ENCODE results near the gene TTI1. TPM values are rescaled to one million over a fixed set of nuclear protein-coding genes. Genes with fewer than 3 reads are reported as not detected.

Gene TTI1
- total RNA-seq, 4 donors from 2014 or later: 4.5 to 19.5 (median 9.4) TPM

DNA sequence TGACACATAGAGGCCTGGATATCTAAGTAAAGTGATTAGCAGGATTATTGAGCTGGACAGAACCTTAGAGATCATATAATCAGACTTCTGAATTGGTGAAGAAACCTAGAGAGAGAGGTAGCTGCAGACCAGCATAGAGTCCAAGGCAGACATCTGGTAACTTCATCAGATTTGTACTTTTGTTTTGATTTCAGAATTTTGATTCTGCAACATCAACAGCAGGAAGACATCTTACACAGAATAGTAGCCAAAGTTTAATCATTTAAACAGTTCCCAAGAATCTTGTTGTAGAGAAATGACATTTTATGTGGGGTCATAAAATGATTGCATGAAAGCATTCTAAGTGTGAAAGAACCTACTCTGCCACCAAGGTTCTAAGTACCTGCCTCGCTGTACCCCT lies 39.6 kb upstream of the TTI1 start:
- TF ChIP-seq EP300 (IDR thresholded peaks at IDR 0.05; ENCODE audit: low read depth) (no peak), POLR2A (IDR thresholded peaks at IDR 0.05) (no peak), POLR2AphosphoS5 (IDR thresholded peaks at IDR 0.05) (no peak)
- TF ChIP-seq, protein P1, sequence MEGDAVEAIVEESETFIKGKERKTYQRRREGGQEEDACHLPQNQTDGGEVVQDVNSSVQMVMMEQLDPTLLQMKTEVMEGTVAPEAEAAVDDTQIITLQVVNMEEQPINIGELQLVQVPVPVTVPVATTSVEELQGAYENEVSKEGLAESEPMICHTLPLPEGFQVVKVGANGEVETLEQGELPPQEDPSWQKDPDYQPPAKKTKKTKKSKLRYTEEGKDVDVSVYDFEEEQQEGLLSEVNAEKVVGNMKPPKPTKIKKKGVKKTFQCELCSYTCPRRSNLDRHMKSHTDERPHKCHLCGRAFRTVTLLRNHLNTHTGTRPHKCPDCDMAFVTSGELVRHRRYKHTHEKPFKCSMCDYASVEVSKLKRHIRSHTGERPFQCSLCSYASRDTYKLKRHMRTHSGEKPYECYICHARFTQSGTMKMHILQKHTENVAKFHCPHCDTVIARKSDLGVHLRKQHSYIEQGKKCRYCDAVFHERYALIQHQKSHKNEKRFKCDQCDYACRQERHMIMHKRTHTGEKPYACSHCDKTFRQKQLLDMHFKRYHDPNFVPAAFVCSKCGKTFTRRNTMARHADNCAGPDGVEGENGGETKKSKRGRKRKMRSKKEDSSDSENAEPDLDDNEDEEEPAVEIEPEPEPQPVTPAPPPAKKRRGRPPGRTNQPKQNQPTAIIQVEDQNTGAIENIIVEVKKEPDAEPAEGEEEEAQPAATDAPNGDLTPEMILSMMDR (IDR thresholded peaks at IDR 0.05): no peak
- Histone ChIP-seq H3K27ac (peak overlapping the region; percentile 66 to 79 (median 70)), H3K27me3 (no peaks in the 10 kb centered on the region), H3K36me3 (peaks cover 0 to 45% (median 4%) of the 10 kb centered on the region in 4 donors), H3K4me1 (peaks cover 17 to 47% (median 25%) of the 10 kb centered on the region in 4 donors), H3K4me3 (no peak overlapping the region), H3K9me3 (no peaks in the 10 kb centered on the region)
- intact Hi-C loops (cut with DNase I; ENCODE audit: low total_unique reads) (no loop called here), in situ Hi-C loops (cut with MboI; ENCODE audit: low pct_ligation_motif_present in 1 of 4, low pct_unique_long_range_greater_than_20kb in 1 of 4, low sequenced_read_pairs in 3 of 4) (loop anchor here in 3 of 4 donors (10.0 to 25.0 kb wide), 3 partner anchors 89 to 339 kb away; partner anchors contain the start of gene TGM2 (in 2 of the 3))
- 14 to 20% methylated on average over 1 of the region's 1 CpG for WGBS, 2 donors (ENCODE audit: low coverage in 1 of 2)
- DNase-seq: no peak

DNA sequence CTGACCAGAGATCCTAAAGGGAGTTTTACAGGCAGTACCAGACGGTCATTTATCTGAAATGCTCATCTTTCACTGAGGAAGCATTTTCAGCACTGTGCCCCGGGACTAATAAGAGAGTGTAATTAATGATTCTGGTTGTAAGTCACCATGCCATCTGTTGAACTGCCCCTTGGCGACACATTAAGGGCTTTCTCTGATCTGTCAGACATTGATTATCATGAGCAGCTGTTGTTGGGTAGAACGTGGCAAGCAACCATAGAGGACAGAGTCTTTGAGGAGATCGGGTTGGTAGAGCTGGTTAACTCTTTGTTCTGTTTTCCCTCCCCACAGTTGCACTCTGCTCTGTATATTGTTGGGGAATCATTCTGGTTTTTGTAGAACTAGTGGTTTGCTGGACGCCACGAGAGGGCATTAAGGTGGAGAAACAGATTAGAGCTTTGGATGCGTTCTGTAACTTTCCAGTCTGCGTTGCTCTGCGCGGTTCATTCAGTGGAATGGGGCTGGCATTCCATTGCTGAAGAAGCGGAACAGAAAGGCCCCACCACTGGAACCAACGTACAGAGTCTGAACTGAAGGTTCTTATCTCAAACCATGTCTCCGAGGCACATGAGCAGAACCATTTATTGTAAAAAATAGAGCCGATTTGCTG lies 34.6 kb upstream of the TTI1 start:
- in situ Hi-C loops (cut with MboI; ENCODE audit: low pct_ligation_motif_present in 1 of 4, low pct_unique_long_range_greater_than_20kb in 1 of 4, low sequenced_read_pairs in 3 of 4) (loop anchor here in 3 of 4 donors (5.0 to 25.0 kb wide), 5 partner anchors 94 to 344 kb away; partner anchors contain the start of gene TGM2 (in 2 of the 3)), intact Hi-C loops (cut with DNase I; ENCODE audit: low total_unique reads) (no loop called here)
- peaks cover 0 to 68% (median 20%) of the 10 kb centered on the region in 4 donors for H3K36me3 ChIP-seq
- DNase-seq: no peak
- H3K9me3 ChIP-seq: no peaks in the 10 kb centered on the region
- H3K27ac ChIP-seq: no peak overlapping the region
- TF ChIP-seq, protein P1 (IDR thresholded peaks at IDR 0.05): no peak
- TF ChIP-seq EP300 (IDR thresholded peaks at IDR 0.05; ENCODE audit: low read depth) (no peak), POLR2A (IDR thresholded peaks at IDR 0.05) (no peak), POLR2AphosphoS5 (IDR thresholded peaks at IDR 0.05) (no peak)
- WGBS, 2 donors (ENCODE audit: low coverage in 1 of 2): 89 to 90% methylated on average over 4 to 15 of the region's 15 CpGs
- H3K27me3 ChIP-seq: no peaks in the 10 kb centered on the region
- peaks cover 3 to 9% (median 4%) of the 10 kb centered on the region in 4 donors for H3K4me1 ChIP-seq
- H3K4me3 ChIP-seq: no peak overlapping the region

DNA sequence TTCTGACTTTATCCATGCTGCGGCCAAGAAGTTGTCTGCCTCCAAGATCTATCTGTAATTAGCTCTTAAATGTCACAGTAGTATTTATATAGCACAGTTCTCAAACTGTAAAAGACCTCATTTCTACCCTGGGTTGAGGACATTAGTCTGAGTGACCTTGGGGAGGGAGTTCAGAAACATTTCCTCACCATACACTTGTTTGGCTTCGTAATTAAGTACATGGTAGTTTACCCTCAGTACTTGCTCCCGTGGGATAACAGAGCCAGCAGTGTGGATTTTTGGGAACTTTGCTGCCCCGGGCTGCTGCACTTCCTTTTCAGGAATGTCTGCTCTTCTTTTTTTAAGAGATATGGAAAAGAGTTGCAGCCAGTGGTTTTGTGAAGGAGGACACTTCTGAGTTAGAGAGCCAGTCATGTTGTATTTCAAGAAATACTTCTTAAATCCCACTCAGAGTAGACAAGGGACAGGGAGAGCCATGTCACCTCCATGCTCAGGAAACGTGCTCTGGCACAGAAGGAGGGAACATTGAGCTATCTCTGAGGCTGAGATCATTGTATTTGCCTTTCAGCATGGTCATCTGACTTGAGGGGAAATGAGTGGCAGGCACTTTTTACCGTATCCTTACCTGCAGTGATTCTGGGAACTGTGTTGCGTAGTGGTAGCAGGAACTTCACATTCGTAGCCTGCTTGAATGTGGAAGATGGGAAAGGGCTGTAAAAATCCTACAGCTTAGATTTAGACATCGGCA lies 33.9 kb upstream of the TTI1 start:
- no peaks in the 10 kb centered on the region for H3K27me3 ChIP-seq
- 86% methylated on average over 5 to 9 of the region's 9 CpGs for WGBS, 2 donors (ENCODE audit: low coverage in 1 of 2)
- H3K36me3 ChIP-seq: peaks cover 0 to 69% (median 20%) of the 10 kb centered on the region in 4 donors
- peaks cover 0 to 2% (median 0%) of the 10 kb centered on the region in 4 donors for H3K4me1 ChIP-seq
- in situ Hi-C loops (cut with MboI; ENCODE audit: low pct_ligation_motif_present in 1 of 4, low pct_unique_long_range_greater_than_20kb in 1 of 4, low sequenced_read_pairs in 3 of 4) (loop anchor here in 3 of 4 donors (5.0 to 25.0 kb wide), 5 partner anchors 95 to 345 kb away; partner anchors contain the start of gene TGM2 (in 2 of the 3)), intact Hi-C loops (cut with DNase I; ENCODE audit: low total_unique reads) (no loop called here)
- H3K27ac ChIP-seq: no peak overlapping the region
- no peak for DNase-seq
- no peak overlapping the region for H3K4me3 ChIP-seq
- TF ChIP-seq POLR2A (IDR thresholded peaks at IDR 0.05) (no peak), POLR2AphosphoS5 (IDR thresholded peaks at IDR 0.05) (no peak), EP300 (IDR thresholded peaks at IDR 0.05; ENCODE audit: low read depth) (no peak)
- TF ChIP-seq, protein P1 (IDR thresholded peaks at IDR 0.05): no peak
- H3K9me3 ChIP-seq: no peaks in the 10 kb centered on the region

DNA sequence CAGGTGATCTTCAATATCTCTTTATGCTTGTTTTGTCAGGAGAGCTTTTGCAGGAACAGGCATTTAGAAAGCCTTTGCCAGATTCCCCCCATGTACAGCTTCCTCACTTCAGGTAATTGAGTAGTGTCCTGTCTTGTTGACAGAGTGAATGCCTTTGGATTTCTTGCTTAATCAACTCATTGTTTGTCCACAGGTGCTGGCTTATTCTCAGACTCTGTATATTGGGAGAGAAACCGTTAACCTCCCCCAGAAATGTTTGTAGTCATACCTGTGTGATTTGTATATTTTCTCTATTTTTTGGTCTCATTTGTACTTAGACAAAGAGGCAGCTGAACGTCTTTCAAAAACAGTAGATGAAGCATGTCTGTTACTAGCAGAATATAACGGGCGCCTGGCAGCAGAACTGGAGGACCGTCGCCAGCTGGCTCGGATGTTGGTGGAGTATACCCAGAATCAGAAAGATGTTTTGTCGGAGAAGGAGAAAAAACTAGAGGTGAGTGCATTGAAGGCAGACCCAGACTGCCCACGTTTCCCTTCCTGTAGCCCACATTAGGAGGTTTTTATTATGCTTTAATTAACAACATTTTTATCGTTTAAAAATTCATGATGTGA lies 32.6 kb upstream of the TTI1 start:
- no peak overlapping the region for H3K27ac ChIP-seq
- H3K4me1 ChIP-seq: no peaks in the 10 kb centered on the region
- no peak for DNase-seq
- H3K27me3 ChIP-seq: no peaks in the 10 kb centered on the region
- H3K36me3 ChIP-seq: peaks cover 0 to 73% (median 24%) of the 10 kb centered on the region in 4 donors
- H3K9me3 ChIP-seq: no peaks in the 10 kb centered on the region
- no peak overlapping the region for H3K4me3 ChIP-seq
- TF ChIP-seq, protein P1 (IDR thresholded peaks at IDR 0.05): no peak
- intact Hi-C loops (cut with DNase I; ENCODE audit: low total_unique reads) (no loop called here), in situ Hi-C loops (cut with MboI; ENCODE audit: low pct_ligation_motif_present in 1 of 4, low pct_unique_long_range_greater_than_20kb in 1 of 4, low sequenced_read_pairs in 3 of 4) (loop anchor here in 3 of 4 donors (5.0 to 25.0 kb wide), 5 partner anchors 96 to 346 kb away; partner anchors contain the start of gene TGM2 (in 2 of the 3))
- 73 to 87% methylated on average over 5 to 10 of the region's 10 CpGs for WGBS, 2 donors (ENCODE audit: low coverage in 1 of 2)
